Esophagus muscularis mucosa (tissue), 3 donors: Measurements from ENCODE around the gene FGD6.

Experiments used
- CTCF ChIP-seq, 3 experiments: fragments of 200-600 bp in 2 of 3; fragments of 450-650 bp in 1 of 3; sonication (generic) in 2 of 3; IDR thresholded peaks; one replicate each; pipeline ENCODE4 v1.5.1; 2017 to 2019; ENCODE audit warnings: antibody characterized with exemption in 3 of 3, mild to moderate bottlenecking in 2 of 3, moderate library complexity in 1 of 3
- POLR2AphosphoS5 ChIP-seq, 2 donors: sonication (generic); formaldehyde crosslinking; IDR thresholded peaks; one replicate each; pipeline ENCODE4 v1.6.1; 2017; ENCODE audit warnings: antibody characterized with exemption in 2 of 2

GRCh38 chr12:95074766-95075165 is 142.5 kb downstream of the FGD6 start:
- TF ChIP-seq CTCF (IDR thresholded peaks at IDR 0.05): no peak
- peak in 1 of 2 donors; percentile 9 for TF ChIP-seq POLR2AphosphoS5 (IDR thresholded peaks at IDR 0.05)
